Right hindlimb (tissue), 1 donor: Measurements from ENCODE around the gene CHEK2.
"Not testable (repeated sequence)": the region's sequence is repeated elsewhere in the genome, so short reads cannot be mapped to it uniquely, and the experiment has no call there.

Source experiments
- DNase-seq: peaks from one replicate; pipeline ENCODE4 v3.0.0-alpha.2; 2018

Gene CHEK2

DNA sequence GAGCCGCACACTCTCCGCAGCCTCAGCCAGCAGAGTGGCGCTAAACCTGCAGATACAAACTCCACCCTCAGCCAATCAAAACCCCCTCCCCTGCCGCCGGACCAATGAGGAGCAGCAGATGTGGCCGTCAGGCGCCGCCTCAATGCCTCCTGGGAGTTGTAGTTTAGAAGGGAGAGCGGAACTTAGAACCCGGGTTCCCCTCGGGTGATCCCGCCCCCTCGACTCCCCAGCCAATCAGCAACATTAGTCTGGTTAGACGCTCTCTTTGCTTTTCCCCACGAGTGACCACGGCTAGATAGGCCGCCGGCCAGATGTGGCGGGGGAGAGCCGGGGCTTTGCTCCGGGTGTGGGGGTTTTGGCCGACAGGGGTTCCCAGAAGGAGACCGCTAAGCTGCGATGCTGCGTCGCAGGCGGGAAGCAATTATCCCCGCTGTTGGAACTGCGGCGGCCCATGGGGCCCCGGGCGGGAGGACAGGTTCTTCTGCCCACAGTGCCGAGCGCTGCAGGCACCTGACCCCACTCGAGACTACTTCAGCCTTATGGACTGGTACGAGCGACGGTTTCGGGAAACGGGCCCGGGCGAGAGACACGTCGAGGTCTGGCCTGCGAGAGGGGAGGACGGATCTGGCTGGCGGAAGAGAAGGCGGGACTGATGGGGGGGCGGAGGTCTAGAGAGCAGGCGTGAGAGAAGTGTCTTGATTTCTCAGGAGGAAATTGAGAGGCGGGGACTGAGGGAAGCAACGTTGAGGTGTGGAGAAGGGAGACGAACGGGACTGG lies at the start of gene CHEK2, which contains the start of gene HSCB:
Gene CHEK2 (minus strand): TSS at position 36 of the 777 bp plus-strand sequence. CDS start 7,099 bp downstream, outside the sequence.
Gene HSCB (plus strand): TSS at position 255 of the 777 bp plus-strand sequence. CDS start 57 bp downstream, at position 312.
- peak; percentile 99 for DNase-seq

DNA sequence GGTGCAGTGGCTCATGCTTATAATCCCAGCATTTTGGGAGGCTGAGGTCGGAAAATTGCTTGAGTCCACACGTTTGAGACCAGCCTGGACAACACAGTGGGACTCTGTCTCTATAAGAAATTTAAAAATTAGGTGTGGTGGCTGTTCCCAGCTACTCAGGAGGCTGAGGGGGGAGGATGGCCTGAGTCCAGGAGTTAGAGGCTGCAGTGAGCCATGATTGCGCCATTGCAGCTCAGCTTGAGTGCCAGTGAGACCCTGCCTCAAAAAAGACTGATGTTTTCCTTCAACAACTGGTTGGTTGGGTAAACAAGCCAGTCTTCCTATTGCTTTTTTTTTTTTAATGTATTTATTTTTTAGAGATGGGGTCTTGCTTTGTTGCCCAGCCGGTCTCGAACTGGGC lies 49.5 kb upstream of the CHEK2 start:
- no peak for DNase-seq

- no peak for DNase-seq
Observed at GRCh38 chr22:28788601-28789000, 47.0 kb upstream of the CHEK2 start.

DNA sequence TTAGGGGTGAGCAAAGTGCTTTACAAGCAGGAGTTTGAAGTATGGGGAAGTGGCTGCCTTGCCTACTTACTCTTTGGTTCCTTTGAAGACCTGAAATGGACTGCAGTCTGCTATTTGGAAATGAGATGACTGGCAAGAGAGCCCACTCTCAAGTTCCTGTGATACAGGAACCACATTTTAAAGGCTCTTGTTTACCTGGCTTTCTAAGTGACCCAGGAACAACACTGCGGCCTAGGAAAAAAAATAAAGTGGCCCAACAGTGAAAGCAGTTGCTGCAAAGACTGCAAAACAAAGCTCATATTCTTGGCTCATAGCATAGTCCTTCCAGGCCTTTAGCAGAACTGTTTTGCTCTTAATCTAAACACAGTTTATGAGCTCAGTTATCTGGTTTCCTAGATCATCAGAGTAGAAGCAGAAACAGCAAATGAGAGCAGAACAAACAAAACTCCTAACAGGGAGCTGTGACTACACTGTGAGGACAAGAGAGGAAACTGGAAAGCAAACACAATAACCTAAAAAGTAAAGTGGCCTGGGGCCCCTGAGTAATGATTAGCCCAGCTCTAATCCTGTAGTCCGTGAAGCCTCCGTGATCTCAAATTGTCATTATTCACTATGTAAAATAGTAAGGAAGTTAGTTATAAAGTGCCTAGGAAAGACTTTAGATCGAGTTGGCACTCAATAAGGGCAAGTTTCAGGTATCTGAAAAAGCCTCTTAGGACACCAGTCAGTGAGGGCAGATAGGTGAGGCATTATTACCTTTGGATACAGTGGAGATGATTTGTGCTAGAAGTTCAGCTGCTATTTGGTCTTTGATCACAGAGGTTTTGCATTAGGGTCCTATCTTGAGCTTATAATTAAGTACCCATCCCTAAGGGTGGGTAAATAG lies 42.4 kb upstream of the CHEK2 start:
- no peak for DNase-seq

GRCh38 chr22:28780296-28780695 lies 38.7 kb upstream of the CHEK2 start:
- no peak for DNase-seq

DNA sequence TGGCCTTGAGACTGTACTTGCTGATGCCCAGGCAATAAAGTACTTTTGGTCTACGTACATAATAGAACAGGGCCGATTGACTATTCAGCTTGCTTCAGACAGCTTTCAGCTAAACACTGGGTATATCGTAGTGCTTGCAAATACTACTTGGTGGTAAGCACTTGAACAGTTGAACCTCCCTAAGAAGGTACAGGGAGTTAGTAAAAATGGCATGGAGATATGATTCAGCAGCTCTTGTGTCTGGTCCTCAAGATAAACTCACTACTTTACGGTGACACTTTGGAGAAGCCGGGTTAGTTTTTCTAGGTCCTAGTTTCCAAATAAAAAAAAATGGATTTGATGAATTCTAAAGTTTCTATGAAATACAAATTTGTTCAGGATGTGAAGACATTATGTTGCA lies 38.2 kb upstream of the CHEK2 start:
- DNase-seq = no peak

DNA sequence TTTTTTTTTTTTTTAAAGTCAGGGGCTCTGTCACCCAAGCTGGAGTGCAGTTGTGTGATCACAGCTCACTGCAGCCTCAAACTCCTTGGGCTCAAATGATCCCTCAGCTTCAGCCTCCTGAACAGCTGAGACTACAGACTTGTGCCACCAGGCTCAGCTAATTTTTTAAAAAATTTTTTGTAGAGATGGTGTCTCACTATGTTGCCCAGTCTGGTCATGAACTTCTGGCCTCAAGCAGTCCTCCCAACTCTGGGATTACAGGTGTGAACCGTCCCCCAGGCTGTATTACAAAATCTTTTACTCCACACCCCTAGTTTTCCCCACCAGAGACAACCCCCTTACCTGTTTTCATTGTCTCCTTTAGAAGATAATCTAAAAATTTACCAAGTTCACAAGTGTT lies 32.8 kb upstream of the CHEK2 start:
- no peak for DNase-seq

- no peak for DNase-seq
Observed at GRCh38 chr22:28773461-28773867, 31.8 kb upstream of the CHEK2 start.

- DNase-seq = peak; percentile 97
Observed at GRCh38 chr22:28772633-28773460, 31.2 kb upstream of the CHEK2 start, which contains the start of gene CCDC117. Gene CCDC117 (plus strand): TSS chr22:28772695. CDS start chr22:28772850, 155 bp downstream.

- no peak for DNase-seq
Observed at GRCh38 chr22:28771195-28771791, 29.7 kb upstream of the CHEK2 start.

GRCh38 chr22:28769394-28770085 lies 27.9 kb upstream of the CHEK2 start:
- DNase-seq = no peak

GRCh38 chr22:28768701-28769393 lies 27.2 kb upstream of the CHEK2 start:
- no peak for DNase-seq

DNA sequence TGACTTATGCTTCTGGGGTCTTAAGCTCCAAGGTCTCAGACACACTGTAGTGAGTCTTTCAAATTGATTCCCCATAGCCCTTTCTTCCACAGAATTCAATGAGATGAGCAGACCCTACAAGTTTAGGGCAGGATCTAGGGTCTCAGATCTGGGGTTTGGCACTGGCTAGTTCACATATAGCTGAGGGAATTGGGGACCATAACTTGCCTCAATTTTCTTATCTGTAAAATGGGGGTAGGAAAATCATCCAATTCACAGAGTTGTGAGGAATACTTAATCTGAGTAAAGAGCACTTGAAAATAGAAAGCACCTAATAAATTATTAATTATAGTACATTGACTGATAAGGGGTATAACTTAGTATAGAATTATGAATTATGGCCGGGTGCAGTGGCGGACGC lies 25.0 kb upstream of the CHEK2 start:
- DNase-seq = no peak

- not testable (repeated sequence) for DNase-seq
Observed at GRCh38 chr22:28762000-28762399, 20.4 kb upstream of the CHEK2 start.

- DNase-seq = no peak
Observed at GRCh38 chr22:28761449-28761755, 19.8 kb upstream of the CHEK2 start.

DNA sequence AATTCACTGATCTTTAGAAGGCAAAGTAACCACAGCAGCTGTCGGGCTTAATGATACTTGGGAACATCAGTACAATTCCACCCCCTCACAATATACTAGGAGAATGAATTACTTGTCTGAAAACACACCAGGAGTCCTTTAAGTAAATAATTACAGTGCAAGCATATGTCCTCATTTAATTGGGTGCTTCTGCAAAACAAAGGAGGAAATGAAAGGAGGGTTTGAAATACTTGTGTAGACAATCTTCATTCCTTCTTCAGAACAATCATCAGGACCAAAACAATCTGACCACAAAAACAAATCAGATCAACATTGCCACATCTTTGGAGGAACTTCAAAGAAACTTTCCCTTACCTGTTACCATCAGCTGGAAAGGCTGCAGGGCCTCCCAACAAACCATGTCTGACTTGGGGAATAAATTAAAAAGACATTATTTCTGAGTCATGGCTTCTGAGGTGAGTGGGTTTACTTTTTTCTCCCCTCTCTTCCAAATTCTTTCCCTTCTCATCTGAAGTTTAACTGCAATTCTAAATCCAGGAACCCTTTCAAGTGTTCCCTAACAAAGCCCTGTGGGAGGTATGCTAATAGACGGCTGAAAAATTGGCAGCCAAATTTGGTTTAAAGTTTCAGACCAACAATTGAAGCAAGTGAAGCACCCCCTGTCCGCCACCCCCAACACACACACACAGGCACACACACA lies 18.4 kb upstream of the CHEK2 start:
- no peak for DNase-seq

DNA sequence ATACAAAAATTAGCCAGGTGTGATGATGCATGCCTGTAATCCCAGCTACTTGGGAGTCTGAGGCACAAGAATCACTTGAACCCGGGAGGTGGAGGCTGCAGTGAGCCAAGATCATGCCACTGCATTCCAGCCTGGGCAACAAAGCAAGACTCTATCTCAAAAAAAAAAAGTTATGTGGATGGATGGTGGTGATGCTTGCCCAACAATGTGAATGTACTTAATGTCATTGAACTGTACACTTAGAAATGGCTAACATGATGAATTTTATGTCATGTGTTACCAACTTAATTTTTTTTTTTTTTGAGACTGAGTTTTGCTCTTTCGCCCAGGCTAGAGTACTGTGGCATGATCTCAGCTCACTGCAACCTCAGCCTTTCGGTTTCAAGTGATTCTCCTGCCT lies 12.9 kb upstream of the CHEK2 start:
- not testable (repeated sequence) for DNase-seq

- peak; percentile 44 for DNase-seq
Observed at GRCh38 chr22:28750471-28750881, 8.9 kb upstream of the CHEK2 start.

- no peak for DNase-seq
Observed at GRCh38 chr22:28743852-28744251, 2.2 kb upstream of the CHEK2 start.

- no peak for DNase-seq
Observed at GRCh38 chr22:28742562-28742962, 942 bp upstream of the CHEK2 start.
